ENCODE data around the gene LRFN5.

GRCh38 chr14:41743140-41743539 lies 136.5 kb downstream of the LRFN5 start:
- TF ChIP-seq RELA (IDR thresholded peaks at IDR 0.05; ENCODE audit: borderline replicate concordance, partially characterized antibody) (no peak), CEBPZ (IDR thresholded peaks at IDR 0.05; ENCODE audit: low read depth, low read length) (no peak), ZBTB4 (CRISPR knock-in tag; IDR thresholded peaks at IDR 0.05) (no peak), POLR2A (IDR thresholded peaks at IDR 0.05; ENCODE audit: low read depth, low read length) (no peak), HCFC1 (IDR thresholded peaks at IDR 0.05; ENCODE audit: low read length) (no peak), HDAC6 (IDR thresholded peaks at IDR 0.05; ENCODE audit: unreplicated experiment) (no peak), CTCF (IDR thresholded peaks at IDR 0.05 in 2 of 3, conservative IDR thresholded peaks at IDR 0.05 in 1 of 3; ENCODE audit: control insufficient read depth in 2 of 3, extremely low read depth in 1 of 3, insufficient read depth in 1 of 3, low read depth in 3 of 3, low read length in 3 of 3) (no peak), EGR1 (IDR thresholded peaks at IDR 0.05; ENCODE audit: borderline replicate concordance in 1 of 2, low read depth in 2 of 2, low read length in 2 of 2) (no peak), EP300 (IDR thresholded peaks at IDR 0.05; ENCODE audit: borderline replicate concordance in 1 of 2, control insufficient read depth in 1 of 2, low read depth in 2 of 2, low read length in 2 of 2) (no peak), ZNF274 (IDR thresholded peaks at IDR 0.05; ENCODE audit: insufficient read depth, insufficient read length) (no peak), BRCA1 (IDR thresholded peaks at IDR 0.05; ENCODE audit: low read depth, low read length) (no peak), USF2 (IDR thresholded peaks at IDR 0.05; ENCODE audit: borderline replicate concordance, low read depth, low read length) (no peak), POLR2AphosphoS5 (IDR thresholded peaks at IDR 0.05; ENCODE audit: low read length) (no peak), MYB (IDR thresholded peaks at IDR 0.05; ENCODE audit: borderline replicate concordance, low read depth, low read length) (no peak)

Data from GM12878 (cell line).